GM23248 (cell line): ENCODE data around the gene TMEM238L.

Source experiments
- EZH2 ChIP-seq: fragments of 200-600 bp; sonication (generic); IDR thresholded peaks from 2 replicates; pipeline ENCODE4 v1.6.1; 2018; ENCODE audit warnings: antibody characterized with exemption, mild to moderate bottlenecking; ENCODE audit not compliant: insufficient read depth, poor library complexity, severe bottlenecking
- EZH2phosphoT487 ChIP-seq: fragments of 200-600 bp; sonication (generic); IDR thresholded peaks from 2 replicates; pipeline ENCODE4 v1.6.1; 2018; ENCODE audit warnings: antibody characterized with exemption, moderate library complexity, mild to moderate bottlenecking, low read depth; ENCODE audit not compliant: insufficient read depth

DNA sequence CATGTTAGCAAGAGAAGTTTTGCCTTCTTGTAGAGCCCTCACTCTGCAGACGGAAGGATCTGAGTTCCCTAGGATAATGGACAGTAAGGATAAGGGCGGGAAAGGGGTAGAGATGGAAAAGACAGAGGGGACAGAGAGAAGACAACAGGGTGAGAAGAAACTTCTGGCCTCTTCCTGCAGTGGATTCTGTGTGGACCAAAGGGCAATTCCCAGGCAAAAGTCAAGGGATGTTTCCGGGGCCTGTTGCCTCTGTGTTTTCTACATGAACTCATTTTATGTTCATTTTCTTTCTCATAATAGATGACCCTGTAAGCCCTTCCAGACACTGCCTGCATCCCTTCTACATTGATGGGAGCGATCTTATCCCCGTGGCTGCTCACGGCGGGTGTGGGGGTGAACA is 647 bp upstream of the TMEM238L start:
- no peak for TF ChIP-seq EZH2
- no peak for TF ChIP-seq EZH2phosphoT487
